ENCODE measurements around the gene DLEC1.
"Not testable (repeated sequence)": the region's sequence is repeated elsewhere in the genome, so short reads cannot be mapped to it uniquely, and the experiment has no call there.

DLEC1 gene

GRCh38 chr3:38147421-38147820 lies 108.4 kb downstream of the DLEC1 start:
- Mint-ChIP-seq H3K27ac (peak overlapping the region; percentile 24), H3K36me3 (peaks cover 3% of the 10 kb centered on the region), H3K4me1 (peaks cover 27% of the 10 kb centered on the region), H3K9me3 (peaks cover 16% of the 10 kb centered on the region), H3K27me3 (no peaks in the 10 kb centered on the region), H3K4me3 (no peak overlapping the region)

GRCh38 chr3:38148311-38148882 lies 109.4 kb downstream of the DLEC1 start:
- Mint-ChIP-seq H3K36me3 (peaks cover 3% of the 10 kb centered on the region), H3K27me3 (no peaks in the 10 kb centered on the region), H3K4me1 (peaks cover 31% of the 10 kb centered on the region), H3K27ac (no peak overlapping the region), H3K9me3 (peaks cover 16% of the 10 kb centered on the region), H3K4me3 (no peak overlapping the region)

GRCh38 chr3:38149708-38150107 lies 110.7 kb downstream of the DLEC1 start:
- Mint-ChIP-seq H3K9me3 (peaks cover 16% of the 10 kb centered on the region), H3K36me3 (peaks cover 3% of the 10 kb centered on the region), H3K27me3 (no peaks in the 10 kb centered on the region), H3K27ac (peak overlapping the region; percentile 61), H3K4me3 (no peak overlapping the region), H3K4me1 (peaks cover 36% of the 10 kb centered on the region)

DNA sequence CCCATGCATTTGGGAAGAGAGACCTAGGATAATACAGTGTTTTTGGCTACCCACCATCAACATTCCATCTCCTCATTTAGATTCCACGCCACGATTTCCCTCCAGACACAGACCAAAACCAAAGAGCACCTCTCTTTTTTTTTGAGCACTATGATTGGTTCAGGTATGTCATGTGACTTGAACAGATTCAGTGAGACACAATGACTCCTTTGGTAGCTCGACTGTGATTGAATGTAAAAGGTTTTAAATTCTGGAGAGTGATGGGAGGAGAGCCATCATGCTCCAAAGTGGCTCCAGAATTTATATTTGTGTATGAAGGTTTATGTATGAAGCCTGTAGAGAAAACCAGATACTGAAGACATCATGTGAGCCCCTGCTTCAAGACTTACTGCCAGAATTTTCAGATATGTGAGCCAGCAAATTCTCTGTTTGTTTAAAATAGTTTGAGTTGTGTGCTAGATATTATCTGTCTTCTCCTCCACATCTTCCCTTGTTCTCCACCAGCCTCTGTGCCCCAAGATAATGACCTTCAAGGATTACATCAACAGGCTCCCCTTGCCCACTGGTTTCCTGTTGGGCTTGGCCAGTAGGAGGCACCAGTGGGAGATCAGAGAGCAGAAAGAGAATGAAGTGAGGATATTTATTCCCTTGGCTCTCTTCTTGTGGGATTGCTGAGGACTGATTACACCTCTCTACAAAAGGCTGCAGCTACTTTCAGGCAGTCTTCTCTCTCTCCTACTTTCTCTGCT lies 111.9 kb downstream of the DLEC1 start:
- no peaks in the 10 kb centered on the region for H3K27me3 Mint-ChIP-seq
- peaks cover 36% of the 10 kb centered on the region for H3K4me1 Mint-ChIP-seq
- peaks cover 3% of the 10 kb centered on the region for H3K36me3 Mint-ChIP-seq
- H3K4me3 Mint-ChIP-seq = no peak overlapping the region
- H3K9me3 Mint-ChIP-seq = peaks cover 16% of the 10 kb centered on the region
- peak overlapping the region; percentile 66 for H3K27ac Mint-ChIP-seq

DNA sequence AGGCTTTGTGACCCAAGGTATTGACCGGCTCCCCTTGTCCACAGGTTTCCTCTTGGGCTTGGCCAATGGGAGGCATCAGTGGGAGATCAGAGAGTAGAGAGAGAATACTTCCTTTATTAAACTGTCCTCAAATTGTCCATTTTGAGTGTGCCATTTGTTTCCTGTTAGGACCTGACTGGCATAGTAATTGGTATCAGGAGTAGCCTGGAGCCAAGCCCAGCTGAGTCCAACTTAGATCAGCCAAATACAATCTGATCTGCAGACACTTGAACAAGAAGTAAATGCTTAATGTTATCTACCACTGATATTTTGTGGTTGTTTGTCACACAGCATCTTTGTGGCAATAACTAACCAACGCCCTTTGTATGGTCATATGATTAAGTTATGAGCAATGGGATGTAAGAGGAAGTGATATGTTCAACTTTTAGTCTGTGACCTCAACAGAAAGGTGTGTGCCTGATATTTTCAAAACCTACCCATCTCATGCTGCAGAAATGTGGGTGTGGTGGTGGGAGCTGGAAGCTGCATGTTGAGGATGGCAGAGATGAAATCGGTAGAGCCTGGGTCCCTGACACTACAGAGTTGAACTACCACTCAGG lies 112.8 kb downstream of the DLEC1 start:
- Mint-ChIP-seq H3K27me3 (no peaks in the 10 kb centered on the region), H3K27ac (peak overlapping the region; percentile 66), H3K4me3 (no peak overlapping the region), H3K4me1 (peaks cover 36% of the 10 kb centered on the region), H3K36me3 (no peaks in the 10 kb centered on the region), H3K9me3 (peaks cover 9% of the 10 kb centered on the region)

GRCh38 chr3:38152609-38153008 lies 113.6 kb downstream of the DLEC1 start:
- Mint-ChIP-seq H3K27ac (peak overlapping the region; percentile 55), H3K4me1 (peaks cover 34% of the 10 kb centered on the region), H3K36me3 (no peaks in the 10 kb centered on the region), H3K9me3 (peaks cover under 1% of the 10 kb centered on the region), H3K4me3 (no peak overlapping the region), H3K27me3 (no peaks in the 10 kb centered on the region)

DNA sequence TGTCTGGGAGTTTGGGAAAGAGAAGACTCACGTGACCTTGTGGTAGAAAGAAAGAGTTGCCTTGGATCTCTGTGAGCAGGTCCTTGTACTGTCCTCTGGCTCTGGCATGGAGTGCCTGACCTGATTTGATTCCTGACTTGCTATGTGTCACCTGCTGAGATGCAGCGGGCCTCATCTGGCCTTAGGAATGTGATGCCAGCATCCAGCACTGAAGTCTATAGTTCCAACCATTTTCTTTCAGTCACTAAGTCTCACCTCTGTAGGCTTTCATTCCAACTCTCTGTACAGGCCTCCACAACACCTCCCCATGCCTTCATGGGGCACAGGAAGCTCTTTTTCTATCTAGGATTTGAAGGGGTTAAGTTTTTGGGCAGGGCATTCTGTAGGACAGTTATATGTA lies 114.2 kb downstream of the DLEC1 start:
- Mint-ChIP-seq H3K4me1 (peaks cover 29% of the 10 kb centered on the region), H3K27me3 (no peaks in the 10 kb centered on the region), H3K36me3 (no peaks in the 10 kb centered on the region), H3K27ac (no peak overlapping the region), H3K9me3 (no peaks in the 10 kb centered on the region), H3K4me3 (no peak overlapping the region)

DNA sequence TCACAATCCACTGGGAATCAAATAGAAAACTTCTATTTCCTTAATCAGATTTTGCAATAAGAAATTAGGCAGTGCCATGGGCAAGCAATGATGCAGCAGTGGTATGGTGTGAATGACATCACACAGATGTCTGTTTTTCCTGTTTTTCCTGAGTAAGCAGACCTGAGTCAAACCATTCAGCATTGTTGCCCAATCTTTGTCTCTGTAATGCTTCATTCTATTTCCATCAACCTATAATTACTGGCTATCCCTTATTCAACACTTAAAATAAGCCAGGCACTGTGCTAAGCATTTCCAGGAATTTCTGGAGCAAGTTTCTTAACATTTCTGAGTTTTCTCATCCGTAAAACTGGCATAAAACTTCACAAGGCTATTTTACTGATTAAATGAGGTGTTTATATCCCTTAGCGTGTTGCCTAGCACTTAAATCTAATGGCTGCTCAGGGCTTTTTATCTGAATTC lies 115.1 kb downstream of the DLEC1 start:
- no peak overlapping the region for H3K4me3 Mint-ChIP-seq
- no peaks in the 10 kb centered on the region for H3K36me3 Mint-ChIP-seq
- H3K4me1 Mint-ChIP-seq = peaks cover 29% of the 10 kb centered on the region
- peak overlapping the region; percentile 38 for H3K27ac Mint-ChIP-seq
- no peaks in the 10 kb centered on the region for H3K9me3 Mint-ChIP-seq
- H3K27me3 Mint-ChIP-seq = no peaks in the 10 kb centered on the region

GRCh38 chr3:38154625-38155255 lies 115.7 kb downstream of the DLEC1 start:
- Mint-ChIP-seq H3K27me3 (no peaks in the 10 kb centered on the region), H3K27ac (peak overlapping the region; percentile 38), H3K4me3 (no peak overlapping the region), H3K4me1 (peaks cover 24% of the 10 kb centered on the region), H3K36me3 (no peaks in the 10 kb centered on the region), H3K9me3 (no peaks in the 10 kb centered on the region)

DNA sequence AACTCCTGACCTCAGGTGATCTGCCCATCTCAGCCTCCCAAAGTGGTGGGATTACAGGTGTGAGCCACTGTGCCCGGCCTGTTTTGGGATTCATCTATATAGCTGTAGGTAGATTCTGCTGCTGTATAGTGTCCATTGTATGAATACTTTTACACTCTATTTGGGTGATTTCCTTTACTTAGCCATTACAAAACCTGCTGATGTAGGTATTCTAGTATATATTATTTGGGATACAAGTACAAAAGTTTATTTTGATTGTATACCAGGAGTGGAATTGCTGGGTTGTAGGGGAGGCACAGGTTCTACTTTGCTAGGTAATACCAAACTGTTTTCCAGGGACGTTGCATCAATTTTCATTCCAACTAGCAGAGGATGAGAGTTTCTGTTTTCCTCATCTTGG lies 116.8 kb downstream of the DLEC1 start:
- H3K4me3 Mint-ChIP-seq = no peak overlapping the region
- no peaks in the 10 kb centered on the region for H3K27me3 Mint-ChIP-seq
- H3K36me3 Mint-ChIP-seq = no peaks in the 10 kb centered on the region
- H3K9me3 Mint-ChIP-seq = no peaks in the 10 kb centered on the region
- no peak overlapping the region for H3K27ac Mint-ChIP-seq
- peaks cover 22% of the 10 kb centered on the region for H3K4me1 Mint-ChIP-seq

DNA sequence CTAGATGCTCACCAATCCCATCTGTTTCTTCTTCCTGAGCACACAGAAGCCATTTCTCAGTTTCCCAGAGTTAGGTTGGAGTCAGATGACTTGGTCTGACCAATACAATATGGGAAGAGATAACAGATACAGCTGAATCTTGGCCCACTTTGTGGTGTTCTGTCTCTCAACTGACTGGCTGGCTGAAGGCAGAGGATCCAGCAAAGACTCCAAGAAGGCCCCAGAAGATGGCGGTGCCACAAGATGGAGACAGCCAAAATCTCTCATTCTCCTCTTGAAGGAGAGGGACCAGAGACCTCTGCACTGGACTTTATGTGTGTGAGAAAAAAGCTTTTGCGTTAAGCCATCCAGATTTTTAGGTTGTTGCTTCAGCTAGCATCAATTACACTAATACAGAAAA lies 118.1 kb downstream of the DLEC1 start:
- Mint-ChIP-seq H3K9me3 (no peaks in the 10 kb centered on the region), H3K27ac (no peak overlapping the region), H3K4me1 (peaks cover 9% of the 10 kb centered on the region), H3K4me3 (no peak overlapping the region), H3K27me3 (no peaks in the 10 kb centered on the region), H3K36me3 (no peaks in the 10 kb centered on the region)

GRCh38 chr3:38157595-38157994 lies 118.6 kb downstream of the DLEC1 start:
- Mint-ChIP-seq H3K9me3 (no peaks in the 10 kb centered on the region), H3K4me1 (peaks cover 8% of the 10 kb centered on the region), H3K27ac (no peak overlapping the region), H3K4me3 (no peak overlapping the region), H3K27me3 (no peaks in the 10 kb centered on the region), H3K36me3 (no peaks in the 10 kb centered on the region)

GRCh38 chr3:38158472-38158871 lies 119.5 kb downstream of the DLEC1 start:
- Mint-ChIP-seq H3K27ac (no peak overlapping the region), H3K9me3 (no peaks in the 10 kb centered on the region), H3K4me3 (no peak overlapping the region), H3K4me1 (peaks cover 5% of the 10 kb centered on the region), H3K27me3 (no peaks in the 10 kb centered on the region), H3K36me3 (no peaks in the 10 kb centered on the region)

- not testable (repeated sequence) for H3K27ac Mint-ChIP-seq, H3K36me3 Mint-ChIP-seq, H3K4me1 Mint-ChIP-seq, H3K27me3 Mint-ChIP-seq, H3K4me3 Mint-ChIP-seq, H3K9me3 Mint-ChIP-seq
These were observed 121.7 kb downstream of the DLEC1 start for GRCh38 chr3:38160704-38161103.

- Mint-ChIP-seq H3K27ac (peak overlapping the region; percentile 68), H3K4me1 (peaks cover 29% of the 10 kb centered on the region), H3K27me3 (no peaks in the 10 kb centered on the region), H3K4me3 (no peak overlapping the region), H3K9me3 (no peaks in the 10 kb centered on the region), H3K36me3 (peaks cover 11% of the 10 kb centered on the region)
These were observed 124.3 kb downstream of the DLEC1 start for GRCh38 chr3:38163117-38163840.

Measured in activated naive CD4-positive, alpha-beta T cell treated with anti-CD3 and anti-CD28 coated beads, Interleukin-2, amount 50 U/mL, for 24 hours (primary cell).